ENCODE measurements around the gene PI3. TPM values are rescaled to one million over a fixed set of nuclear protein-coding genes. Genes with fewer than 3 reads are reported as not detected.

PI3 gene
- total and polyA plus RNA-seq, 2 experiments from 2014 or later = not detected

DNA sequence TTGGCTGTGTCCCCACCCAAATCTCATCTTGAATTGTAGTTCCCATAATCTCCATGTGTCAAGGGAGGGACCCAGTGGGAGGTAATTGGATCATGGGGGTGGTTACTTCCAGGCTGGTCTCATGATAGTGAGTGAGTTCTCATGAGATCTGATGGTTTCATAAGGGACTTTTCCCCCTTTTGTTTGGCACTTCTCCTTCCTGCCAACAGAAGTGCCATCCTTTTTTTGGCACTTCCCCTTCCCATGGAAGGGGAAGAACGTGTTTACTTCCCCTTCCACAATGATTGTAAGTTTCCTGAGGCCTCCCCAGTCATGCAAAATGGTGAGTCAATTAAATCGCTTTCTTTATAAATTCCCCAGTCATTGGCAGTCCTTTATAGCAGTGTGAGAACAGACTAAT, 18.0 kb upstream of the PI3 start (continued):
- TF ChIP-seq, protein P1, sequence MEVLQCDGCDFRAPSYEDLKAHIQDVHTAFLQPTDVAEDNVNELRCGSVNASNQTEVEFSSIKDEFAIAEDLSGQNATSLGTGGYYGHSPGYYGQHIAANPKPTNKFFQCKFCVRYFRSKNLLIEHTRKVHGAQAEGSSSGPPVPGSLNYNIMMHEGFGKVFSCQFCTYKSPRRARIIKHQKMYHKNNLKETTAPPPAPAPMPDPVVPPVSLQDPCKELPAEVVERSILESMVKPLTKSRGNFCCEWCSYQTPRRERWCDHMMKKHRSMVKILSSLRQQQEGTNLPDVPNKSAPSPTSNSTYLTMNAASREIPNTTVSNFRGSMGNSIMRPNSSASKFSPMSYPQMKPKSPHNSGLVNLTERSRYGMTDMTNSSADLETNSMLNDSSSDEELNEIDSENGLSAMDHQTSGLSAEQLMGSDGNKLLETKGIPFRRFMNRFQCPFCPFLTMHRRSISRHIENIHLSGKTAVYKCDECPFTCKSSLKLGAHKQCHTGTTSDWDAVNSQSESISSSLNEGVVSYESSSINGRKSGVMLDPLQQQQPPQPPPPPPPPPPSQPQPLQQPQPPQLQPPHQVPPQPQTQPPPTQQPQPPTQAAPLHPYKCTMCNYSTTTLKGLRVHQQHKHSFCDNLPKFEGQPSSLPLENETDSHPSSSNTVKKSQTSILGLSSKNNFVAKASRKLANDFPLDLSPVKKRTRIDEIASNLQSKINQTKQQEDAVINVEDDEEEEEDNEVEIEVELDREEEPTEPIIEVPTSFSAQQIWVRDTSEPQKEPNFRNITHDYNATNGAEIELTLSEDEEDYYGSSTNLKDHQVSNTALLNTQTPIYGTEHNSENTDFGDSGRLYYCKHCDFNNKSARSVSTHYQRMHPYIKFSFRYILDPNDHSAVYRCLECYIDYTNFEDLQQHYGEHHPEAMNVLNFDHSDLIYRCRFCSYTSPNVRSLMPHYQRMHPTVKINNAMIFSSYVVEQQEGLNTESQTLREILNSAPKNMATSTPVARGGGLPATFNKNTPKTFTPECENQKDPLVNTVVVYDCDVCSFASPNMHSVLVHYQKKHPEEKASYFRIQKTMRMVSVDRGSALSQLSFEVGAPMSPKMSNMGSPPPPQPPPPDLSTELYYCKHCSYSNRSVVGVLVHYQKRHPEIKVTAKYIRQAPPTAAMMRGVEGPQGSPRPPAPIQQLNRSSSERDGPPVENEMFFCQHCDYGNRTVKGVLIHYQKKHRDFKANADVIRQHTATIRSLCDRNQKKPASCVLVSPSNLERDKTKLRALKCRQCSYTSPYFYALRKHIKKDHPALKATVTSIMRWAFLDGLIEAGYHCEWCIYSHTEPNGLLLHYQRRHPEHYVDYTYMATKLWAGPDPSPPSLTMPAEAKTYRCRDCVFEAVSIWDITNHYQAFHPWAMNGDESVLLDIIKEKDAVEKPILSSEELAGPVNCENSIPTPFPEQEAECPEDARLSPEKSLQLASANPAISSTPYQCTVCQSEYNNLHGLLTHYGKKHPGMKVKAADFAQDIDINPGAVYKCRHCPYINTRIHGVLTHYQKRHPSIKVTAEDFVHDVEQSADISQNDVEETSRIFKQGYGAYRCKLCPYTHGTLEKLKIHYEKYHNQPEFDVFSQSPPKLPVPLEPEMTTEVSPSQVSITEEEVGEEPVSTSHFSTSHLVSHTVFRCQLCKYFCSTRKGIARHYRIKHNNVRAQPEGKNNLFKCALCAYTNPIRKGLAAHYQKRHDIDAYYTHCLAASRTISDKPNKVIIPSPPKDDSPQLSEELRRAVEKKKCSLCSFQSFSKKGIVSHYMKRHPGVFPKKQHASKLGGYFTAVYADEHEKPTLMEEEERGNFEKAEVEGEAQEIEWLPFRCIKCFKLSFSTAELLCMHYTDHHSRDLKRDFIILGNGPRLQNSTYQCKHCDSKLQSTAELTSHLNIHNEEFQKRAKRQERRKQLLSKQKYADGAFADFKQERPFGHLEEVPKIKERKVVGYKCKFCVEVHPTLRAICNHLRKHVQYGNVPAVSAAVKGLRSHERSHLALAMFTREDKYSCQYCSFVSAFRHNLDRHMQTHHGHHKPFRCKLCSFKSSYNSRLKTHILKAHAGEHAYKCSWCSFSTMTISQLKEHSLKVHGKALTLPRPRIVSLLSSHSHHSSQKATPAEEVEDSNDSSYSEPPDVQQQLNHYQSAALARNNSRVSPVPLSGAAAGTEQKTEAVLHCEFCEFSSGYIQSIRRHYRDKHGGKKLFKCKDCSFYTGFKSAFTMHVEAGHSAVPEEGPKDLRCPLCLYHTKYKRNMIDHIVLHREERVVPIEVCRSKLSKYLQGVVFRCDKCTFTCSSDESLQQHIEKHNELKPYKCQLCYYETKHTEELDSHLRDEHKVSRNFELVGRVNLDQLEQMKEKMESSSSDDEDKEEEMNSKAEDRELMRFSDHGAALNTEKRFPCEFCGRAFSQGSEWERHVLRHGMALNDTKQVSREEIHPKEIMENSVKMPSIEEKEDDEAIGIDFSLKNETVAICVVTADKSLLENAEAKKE (CRISPR knock-in tag; IDR thresholded peaks at IDR 0.05) = no peak

DNA sequence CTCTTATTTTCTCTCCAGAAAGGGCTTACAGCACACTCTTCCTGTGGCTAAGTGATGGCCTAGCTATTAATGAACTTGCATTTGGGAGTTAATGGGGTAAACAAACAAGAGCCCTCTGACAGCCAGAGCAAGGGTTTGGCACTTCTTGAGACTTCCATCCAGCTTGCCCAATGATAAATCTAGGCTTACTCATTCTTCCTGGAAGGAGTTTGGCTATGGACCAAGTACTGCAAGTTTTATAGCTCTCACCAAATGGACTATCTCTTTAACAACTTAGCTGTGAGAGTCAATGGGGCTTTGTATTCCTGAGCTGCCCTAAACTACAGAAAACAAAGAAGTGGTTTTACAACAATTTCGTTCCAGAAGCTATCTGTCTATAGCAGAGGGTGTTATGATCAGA, 16.7 kb upstream of the PI3 start:
- Mint-ChIP-seq H3K9me3 (peaks cover 31% of the 10 kb centered on the region), H3K27ac (no peak overlapping the region), H3K4me3 (no peak overlapping the region), H3K4me1 (no peaks in the 10 kb centered on the region), H3K36me3 (ENCODE audit: low read depth) (no peaks in the 10 kb centered on the region), H3K27me3 (ENCODE audit: insufficient read depth, low read depth, poor library complexity) (no peaks in the 10 kb centered on the region)
- Histone ChIP-seq H2AFZ (no peak overlapping the region), H3K4me3 (no peak overlapping the region), H3F3A (replicated peaks; ENCODE audit: low read depth) (no peaks in the 10 kb centered on the region), H3K36me3 (ENCODE audit: insufficient read depth) (no peaks in the 10 kb centered on the region), H4K20me1 (replicated peaks; ENCODE audit: insufficient read depth) (no peaks in the 10 kb centered on the region), H3K79me2 (replicated peaks; ENCODE audit: insufficient read depth) (no peaks in the 10 kb centered on the region), H3K27me3 (ENCODE audit: insufficient read depth) (no peaks in the 10 kb centered on the region), H3K4me2 (no peak overlapping the region), H3K27ac (ENCODE audit: low read depth) (no peak overlapping the region), H3K9me2 (ENCODE audit: insufficient read depth) (no peaks in the 10 kb centered on the region; the same call in 1 of the 2 replicates), H3K4me1 (ENCODE audit: insufficient read depth) (no peaks in the 10 kb centered on the region)
- ATAC-seq = no peak
- no peak for DNase-seq (ENCODE audit: low spot score)
- TF ChIP-seq, protein P2, sequence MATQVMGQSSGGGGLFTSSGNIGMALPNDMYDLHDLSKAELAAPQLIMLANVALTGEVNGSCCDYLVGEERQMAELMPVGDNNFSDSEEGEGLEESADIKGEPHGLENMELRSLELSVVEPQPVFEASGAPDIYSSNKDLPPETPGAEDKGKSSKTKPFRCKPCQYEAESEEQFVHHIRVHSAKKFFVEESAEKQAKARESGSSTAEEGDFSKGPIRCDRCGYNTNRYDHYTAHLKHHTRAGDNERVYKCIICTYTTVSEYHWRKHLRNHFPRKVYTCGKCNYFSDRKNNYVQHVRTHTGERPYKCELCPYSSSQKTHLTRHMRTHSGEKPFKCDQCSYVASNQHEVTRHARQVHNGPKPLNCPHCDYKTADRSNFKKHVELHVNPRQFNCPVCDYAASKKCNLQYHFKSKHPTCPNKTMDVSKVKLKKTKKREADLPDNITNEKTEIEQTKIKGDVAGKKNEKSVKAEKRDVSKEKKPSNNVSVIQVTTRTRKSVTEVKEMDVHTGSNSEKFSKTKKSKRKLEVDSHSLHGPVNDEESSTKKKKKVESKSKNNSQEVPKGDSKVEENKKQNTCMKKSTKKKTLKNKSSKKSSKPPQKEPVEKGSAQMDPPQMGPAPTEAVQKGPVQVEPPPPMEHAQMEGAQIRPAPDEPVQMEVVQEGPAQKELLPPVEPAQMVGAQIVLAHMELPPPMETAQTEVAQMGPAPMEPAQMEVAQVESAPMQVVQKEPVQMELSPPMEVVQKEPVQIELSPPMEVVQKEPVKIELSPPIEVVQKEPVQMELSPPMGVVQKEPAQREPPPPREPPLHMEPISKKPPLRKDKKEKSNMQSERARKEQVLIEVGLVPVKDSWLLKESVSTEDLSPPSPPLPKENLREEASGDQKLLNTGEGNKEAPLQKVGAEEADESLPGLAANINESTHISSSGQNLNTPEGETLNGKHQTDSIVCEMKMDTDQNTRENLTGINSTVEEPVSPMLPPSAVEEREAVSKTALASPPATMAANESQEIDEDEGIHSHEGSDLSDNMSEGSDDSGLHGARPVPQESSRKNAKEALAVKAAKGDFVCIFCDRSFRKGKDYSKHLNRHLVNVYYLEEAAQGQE (IDR thresholded peaks at IDR 0.05; ENCODE audit: unreplicated experiment) = no peak
- TF ChIP-seq, protein P3, sequence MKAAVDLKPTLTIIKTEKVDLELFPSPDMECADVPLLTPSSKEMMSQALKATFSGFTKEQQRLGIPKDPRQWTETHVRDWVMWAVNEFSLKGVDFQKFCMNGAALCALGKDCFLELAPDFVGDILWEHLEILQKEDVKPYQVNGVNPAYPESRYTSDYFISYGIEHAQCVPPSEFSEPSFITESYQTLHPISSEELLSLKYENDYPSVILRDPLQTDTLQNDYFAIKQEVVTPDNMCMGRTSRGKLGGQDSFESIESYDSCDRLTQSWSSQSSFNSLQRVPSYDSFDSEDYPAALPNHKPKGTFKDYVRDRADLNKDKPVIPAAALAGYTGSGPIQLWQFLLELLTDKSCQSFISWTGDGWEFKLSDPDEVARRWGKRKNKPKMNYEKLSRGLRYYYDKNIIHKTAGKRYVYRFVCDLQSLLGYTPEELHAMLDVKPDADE (IDR thresholded peaks at IDR 0.05) = no peak
- TF ChIP-seq, protein P1 (CRISPR knock-in tag; IDR thresholded peaks at IDR 0.05) = no peak
- TF ChIP-seq EZH2 (IDR thresholded peaks at IDR 0.05; ENCODE audit: low read depth, unreplicated experiment) = no peak

Data from GM23338 (cell line).